GM21526 (cell line): Measurements from ENCODE around the gene MORC3.

Experiments
- ATAC-seq: cut with Tn5 transposase; IDR thresholded peaks from one replicate; pipeline ENCODE4 v1.9.1; 2021; ENCODE audit warnings: moderate library complexity; ENCODE audit not compliant: unreplicated experiment, low FRiP score

Gene MORC3

DNA sequence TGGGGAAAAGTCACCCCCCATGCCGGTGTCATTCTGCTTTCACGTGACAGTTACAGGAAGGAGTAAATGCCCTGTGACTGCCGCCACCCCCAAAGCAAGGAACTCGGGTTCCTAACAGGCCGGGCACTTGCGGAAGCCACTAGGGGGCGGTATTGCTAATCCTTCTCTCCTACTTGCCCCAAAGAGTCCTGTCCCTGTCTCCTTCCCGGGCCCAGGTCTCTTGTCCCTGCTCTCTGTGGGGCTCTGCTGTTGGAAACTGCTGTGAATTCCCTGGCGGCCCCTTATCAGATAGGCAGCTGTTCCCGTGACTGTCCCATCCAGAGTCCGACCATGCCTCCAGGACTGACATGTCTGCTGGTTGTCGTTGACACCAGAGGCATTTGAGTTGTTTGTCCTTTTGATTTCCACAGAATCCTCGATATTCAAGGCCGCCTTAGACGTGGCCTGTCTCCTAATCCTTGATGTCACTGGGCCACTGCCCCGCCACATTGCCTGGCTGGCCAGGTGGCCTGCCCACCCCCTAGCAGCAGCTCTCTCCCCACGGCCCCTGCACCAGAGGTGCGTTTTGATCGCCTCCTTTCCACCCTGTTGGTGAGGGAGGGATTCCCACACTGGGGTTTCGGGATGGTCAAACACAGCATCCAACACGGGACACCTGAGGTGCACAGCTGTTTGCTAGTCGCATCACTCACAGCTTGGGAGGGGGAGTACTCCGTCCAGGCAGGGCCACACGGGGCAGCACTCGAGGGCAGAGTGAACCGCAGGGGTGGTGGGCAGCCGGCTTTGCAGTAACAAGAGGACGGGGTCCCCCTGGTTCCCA is 102.5 kb downstream of the MORC3 start:
- no peak for ATAC-seq

GRCh38 chr21:36423771-36424433 is 103.9 kb downstream of the MORC3 start:
- no peak for ATAC-seq

- ATAC-seq, result no peak
Measured at GRCh38 chr21:36424592-36424991, 104.6 kb downstream of the MORC3 start.

- no peak for ATAC-seq
Measured at GRCh38 chr21:36425286-36425685, 105.3 kb downstream of the MORC3 start.
